ENCODE data around the gene LENG9.
A peak's percentile ranks its signal among the peaks of the same experiment; 100 is the strongest.

- TF ChIP-seq CTCF (IDR thresholded peaks at IDR 0.05), result peak in 1 of 2 donors; percentile 68
- no peak for TF ChIP-seq POLR2A (IDR thresholded peaks at IDR 0.05)
- no peak for TF ChIP-seq POLR2AphosphoS5 (IDR thresholded peaks at IDR 0.05)
Observed at GRCh38 chr19:54415208-54415900, 48.2 kb downstream of the LENG9 start, which contains the start of gene TTYH1.
